IMR-90 (cell line): Measurements from ENCODE around the gene FRMD3. TPM values are rescaled to one million over a fixed set of nuclear protein-coding genes. Genes with fewer than 3 reads are reported as not detected.

ENCODE experiments used
- ATAC-seq: fragments of 200-7000 bp; cut with Tn5 transposase; 2 replicates; pipeline ENCODE4 v1.9.1; 2020; ENCODE audit warnings: low read depth, mild to moderate bottlenecking, moderate library complexity
- BruUV-seq: library from RNA; stranded (reverse); fragments of 400-500 nt; replicated peaks from 2 replicates; lab custom pipeline; 2021; lab: Mats Ljungman, UMichigan
- CTCF ChIA-PET: fragments of 300-600 bp; formaldehyde crosslinking; extraction: SDS; loops from one replicate; lab custom pipeline; 2021; ENCODE audit warnings: antibody characterized with exemption; lab: Yijun Ruan, JAX
- POLR2A ChIA-PET: fragments of 300-600 bp; sonication (Branson Sonifier 250); formaldehyde crosslinking; loops from one replicate; lab custom pipeline; 2022; ENCODE audit warnings: antibody characterized with exemption; ENCODE audit not compliant: unreplicated experiment; lab: Charles Lee
- DNase-seq: peaks from one replicate; pipeline ENCODE4 v3.0.0; 2013
- H2AFZ ChIP-seq: replicated peaks from 2 replicates; pipeline ENCODE3; 2013; ENCODE audit warnings: low read length, mild to moderate bottlenecking; ENCODE audit not compliant: poor library complexity
- H2AK5ac ChIP-seq: 2 replicates; pipeline ENCODE4 v1.6.1; 2013; ENCODE audit warnings: low read depth, low read length, inconsistent platforms
- H2AK9ac ChIP-seq: replicated peaks from 2 replicates; pipeline ENCODE3; 2013; ENCODE audit warnings: mild to moderate bottlenecking, low read depth, low read length, moderate library complexity; ENCODE audit not compliant: poor library complexity
- H2BK120ac ChIP-seq: 2 replicates; pipeline ENCODE4 v1.6.1; 2013; ENCODE audit warnings: low read depth, low read length, inconsistent platforms
- H2BK15ac ChIP-seq: 3 replicates; pipeline ENCODE4 v1.6.1; 2013; ENCODE audit warnings: low read depth, low read length, inconsistent platforms
- H2BK20ac ChIP-seq: 2 replicates; pipeline ENCODE4 v1.6.1; 2013; ENCODE audit warnings: low read depth, mild to moderate bottlenecking, inconsistent platforms, low read length, moderate library complexity
- H2BK5ac ChIP-seq: 2 replicates; pipeline ENCODE4 v1.6.1; 2013; ENCODE audit warnings: mild to moderate bottlenecking, low read depth, low read length, inconsistent platforms; ENCODE audit not compliant: poor library complexity, severe bottlenecking
- H3K14ac ChIP-seq: replicated peaks from 2 replicates; pipeline ENCODE4 v1.6.1; 2013; ENCODE audit warnings: low read depth, low read length, inconsistent platforms
- H3K18ac ChIP-seq: 2 replicates; pipeline ENCODE4 v1.6.1; 2013; ENCODE audit warnings: low read depth, low read length, control low read depth
- H3K23ac ChIP-seq: 2 replicates; pipeline ENCODE4 v1.6.1; 2013; ENCODE audit warnings: low read depth, low read length, inconsistent platforms
- H3K27ac ChIP-seq: 2 replicates; pipeline ENCODE4 v1.5.1; 2013; ENCODE audit warnings: mild to moderate bottlenecking, control low read depth, low read length; ENCODE audit not compliant: insufficient read depth
- H3K27me3 ChIP-seq: 2 replicates; pipeline ENCODE4 v1.6.1; 2013; ENCODE audit warnings: low read length; ENCODE audit not compliant: control insufficient read depth, insufficient read depth
- H3K36me3 ChIP-seq: 2 replicates; pipeline ENCODE4 v1.6.1; 2013; ENCODE audit warnings: low read length, mixed read lengths; ENCODE audit not compliant: control insufficient read depth, insufficient read depth
- H3K4ac ChIP-seq: 2 replicates; pipeline ENCODE4 v1.6.1; 2013; ENCODE audit warnings: low read depth, low read length, inconsistent platforms
- H3K4me1 ChIP-seq: 2 replicates; pipeline ENCODE4 v1.6.1; 2013; ENCODE audit warnings: low read length, mixed read lengths; ENCODE audit not compliant: control insufficient read depth, insufficient read depth
- H3K4me2 ChIP-seq: 2 replicates; pipeline ENCODE4 v1.6.1; 2013; ENCODE audit warnings: low read depth, mild to moderate bottlenecking, control low read depth, low read length, moderate library complexity
- H3K4me3 ChIP-seq: 2 replicates; pipeline ENCODE4 v1.5.1; 2013; ENCODE audit warnings: low read depth, mild to moderate bottlenecking, control low read depth, low read length, moderate library complexity; ENCODE audit not compliant: insufficient read depth
- H3K56ac ChIP-seq: 2 replicates; pipeline ENCODE4 v1.6.1; 2013; ENCODE audit warnings: low read length, inconsistent platforms; ENCODE audit not compliant: insufficient read depth; ENCODE audit errors: extremely low read depth
- H3K79me1 ChIP-seq, 2 experiments: 2 replicates each; pipeline ENCODE4 v1.6.1; 2013; ENCODE audit warnings: low read length in 2 of 2, inconsistent platforms in 1 of 2, low read depth in 1 of 2
- H3K9ac ChIP-seq: 2 replicates; pipeline ENCODE4 v1.6.1; 2013; ENCODE audit warnings: low read depth, low read length, control low read depth
- H3K9me1 ChIP-seq: 2 replicates; pipeline ENCODE4 v1.6.1; 2013; ENCODE audit warnings: low read length, inconsistent platforms; ENCODE audit not compliant: insufficient read depth
- H3K9me3 ChIP-seq: 2 replicates; pipeline ENCODE4 v1.6.1; 2013; ENCODE audit warnings: low read length; ENCODE audit not compliant: control insufficient read depth, insufficient read depth
- H4K20me1 ChIP-seq: 2 replicates; pipeline ENCODE4 v1.6.1; 2013; ENCODE audit warnings: low read length, inconsistent platforms; ENCODE audit not compliant: insufficient read depth
- H4K5ac ChIP-seq: 2 replicates; pipeline ENCODE4 v1.6.1; 2013; ENCODE audit warnings: mild to moderate bottlenecking, low read depth, low read length, control low read depth
- H4K8ac ChIP-seq, 2 experiments: 2 replicates each; pipeline ENCODE4 v1.6.1; 2013; ENCODE audit warnings: low read depth in 2 of 2, low read length in 2 of 2, control low read depth in 1 of 2, inconsistent platforms in 1 of 2
- H4K91ac ChIP-seq: 2 replicates; pipeline ENCODE4 v1.6.1; 2013; ENCODE audit warnings: low read depth, low read length, inconsistent platforms; ENCODE audit not compliant: insufficient read depth
- BHLHE40 ChIP-seq: fragments of 150-350 bp; IDR thresholded peaks from 2 replicates; pipeline ENCODE4 v1.6.1; 2016; ENCODE audit warnings: mild to moderate bottlenecking, low read depth, low read length
- CEBPB ChIP-seq: IDR thresholded peaks from 2 replicates; pipeline ENCODE4 v1.6.1; 2012; ENCODE audit warnings: low read depth, low read length, improper control_type of control experiment
- CHD1 ChIP-seq: IDR thresholded peaks from 2 replicates; pipeline ENCODE4 v1.6.1; 2012; ENCODE audit warnings: low read depth, low read length, improper control_type of control experiment
- FOS ChIP-seq: fragments of 150-350 bp; IDR thresholded peaks from 2 replicates; pipeline ENCODE4 v1.6.1; 2016; ENCODE audit warnings: low read depth, low read length
- MAFK ChIP-seq: IDR thresholded peaks from 2 replicates; pipeline ENCODE4 v1.6.1; 2012; ENCODE audit warnings: low read depth, low read length, improper control_type of control experiment
- MAZ ChIP-seq: IDR thresholded peaks from 2 replicates; pipeline ENCODE4 v1.6.1; 2012; ENCODE audit warnings: low read depth, mild to moderate bottlenecking, low read length, improper control_type of control experiment, moderate library complexity, borderline replicate concordance
- MXI1 ChIP-seq: IDR thresholded peaks from 2 replicates; pipeline ENCODE4 v1.6.1; 2012; ENCODE audit warnings: low read depth, mild to moderate bottlenecking, low read length, moderate library complexity, borderline replicate concordance
- NFE2L2 ChIP-seq: fragments of 150-350 bp; IDR thresholded peaks from 2 replicates; pipeline ENCODE4 v1.6.1; 2016; ENCODE audit warnings: low read depth, mild to moderate bottlenecking, low read length
- POLR2A ChIP-seq: IDR thresholded peaks from 2 replicates; pipeline ENCODE4 v1.6.1; 2012; ENCODE audit warnings: mild to moderate bottlenecking, low read depth, low read length
- RAD21 ChIP-seq: IDR thresholded peaks from 2 replicates; pipeline ENCODE4 v1.6.1; 2012; ENCODE audit warnings: low read length, improper control_type of control experiment
- RCOR1 ChIP-seq: IDR thresholded peaks from 2 replicates; pipeline ENCODE4 v1.6.1; 2012; ENCODE audit warnings: mild to moderate bottlenecking, low read length, improper control_type of control experiment; ENCODE audit not compliant: insufficient replicate concordance
- RFX5 ChIP-seq: IDR thresholded peaks from 2 replicates; pipeline ENCODE4 v1.8.0; 2012; ENCODE audit warnings: low read depth, mild to moderate bottlenecking, low read length, moderate library complexity
- SMC3 ChIP-seq: fragments of 150-350 bp; IDR thresholded peaks from 2 replicates; pipeline ENCODE4 v1.6.1; 2016; ENCODE audit warnings: low read depth, mild to moderate bottlenecking, antibody characterized with exemption, low read length, moderate library complexity
- WGBS, 2 experiments: methylation state at CpG; one replicate each; pipeline versions ENCODE4 v1.1.5 to v1.1.7; 2013; ENCODE audit warnings: missing lambda C conversion rate in 2 of 2; ENCODE audit not compliant: insufficient read length in 1 of 2; ENCODE audit errors: extremely low coverage in 2 of 2; 5-methylcytosine and 5-hydroxymethylcytosine counted together
- dilution Hi-C: fragments of 300-500 bp; cut with HindIII; formaldehyde crosslinking; loops from one replicate; pipeline ENCODE4 v1.14.3; 2018; ENCODE audit warnings: low sequenced_read_pairs; ENCODE audit not compliant: unreplicated experiment
- in situ Hi-C: fragments of 300-500 bp; cut with MboI; formaldehyde crosslinking; loops from 3 replicates; pipeline ENCODE4 v1.14.3; 2019; ENCODE audit warnings: low sequenced_read_pairs, inconsistent platforms, mixed read lengths
- intact Hi-C: fragments of 100-400 bp; cut with micrococcal nuclease; formaldehyde crosslinking; loops from 2 replicates; pipeline ENCODE4 v1.10.0; 2022
- polyA plus RNA-seq, 3 experiments: library from polyadenylated mRNA; depleted of rRNA; stranded (reverse); fragments of >200 nt; gene quantifications; 2 replicates each; pipeline ENCODE4 v1.2.3, GENCODE V29; 2012; ENCODE audit warnings: low replicate concordance in 1 of 3
- total RNA-seq: library from RNA; depleted of rRNA; stranded (reverse); fragments of >200 nt; gene quantifications from 2 replicates; pipeline ENCODE4 v1.2.3, GENCODE V29; 2012
- TF ChIP-seq, protein P1 (sequence below): fragments of 150-350 bp; IDR thresholded peaks from 2 replicates; pipeline ENCODE4 v1.6.1; 2017; ENCODE audit warnings: mild to moderate bottlenecking, antibody characterized with exemption, low read length, low read depth
- TF ChIP-seq, protein P2 (sequence below): fragments of 150-350 bp; IDR thresholded peaks from 2 replicates; pipeline ENCODE4 v1.6.1; 2016; ENCODE audit warnings: low read depth, mild to moderate bottlenecking, low read length, moderate library complexity, borderline replicate concordance
- TF ChIP-seq, protein P3 (sequence below): conservative IDR thresholded peaks from 2 replicates; pipeline ENCODE4 v1.5.1; 2012; ENCODE audit warnings: mild to moderate bottlenecking, low read depth, low read length, improper control_type of control experiment

Gene FRMD3
- total and polyA plus RNA-seq, 2 of the 4 experiments (the other 2 are of a cell fraction), result 0.02 to 0.18 TPM

- H3K18ac ChIP-seq, result no peak overlapping the region
- H4K20me1 ChIP-seq, result no peaks in the 10 kb centered on the region
- H3K4me3 ChIP-seq, result no peak overlapping the region
- no peak overlapping the region for H2AK9ac ChIP-seq
- dilution Hi-C loops (no loop called here), intact Hi-C loops (no loop called here), in situ Hi-C loops (no loop called here)
- H3K36me3 ChIP-seq, result no peaks in the 10 kb centered on the region
- 82% methylated on average over 2 of the region's 5 CpGs; no CpG with 5 or more reads in 1 of the 2 experiments for WGBS, 2 experiments
- TF ChIP-seq RCOR1, result no peak
- no peak for TF ChIP-seq BHLHE40
- TF ChIP-seq FOS, result no peak
- TF ChIP-seq, protein P1, sequence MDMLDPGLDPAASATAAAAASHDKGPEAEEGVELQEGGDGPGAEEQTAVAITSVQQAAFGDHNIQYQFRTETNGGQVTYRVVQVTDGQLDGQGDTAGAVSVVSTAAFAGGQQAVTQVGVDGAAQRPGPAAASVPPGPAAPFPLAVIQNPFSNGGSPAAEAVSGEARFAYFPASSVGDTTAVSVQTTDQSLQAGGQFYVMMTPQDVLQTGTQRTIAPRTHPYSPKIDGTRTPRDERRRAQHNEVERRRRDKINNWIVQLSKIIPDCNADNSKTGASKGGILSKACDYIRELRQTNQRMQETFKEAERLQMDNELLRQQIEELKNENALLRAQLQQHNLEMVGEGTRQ, result no peak
- no peak for TF ChIP-seq RAD21
- no peak for TF ChIP-seq NFE2L2
- no peak for TF ChIP-seq SMC3
- TF ChIP-seq MAFK, result no peak
- TF ChIP-seq, protein P2, sequence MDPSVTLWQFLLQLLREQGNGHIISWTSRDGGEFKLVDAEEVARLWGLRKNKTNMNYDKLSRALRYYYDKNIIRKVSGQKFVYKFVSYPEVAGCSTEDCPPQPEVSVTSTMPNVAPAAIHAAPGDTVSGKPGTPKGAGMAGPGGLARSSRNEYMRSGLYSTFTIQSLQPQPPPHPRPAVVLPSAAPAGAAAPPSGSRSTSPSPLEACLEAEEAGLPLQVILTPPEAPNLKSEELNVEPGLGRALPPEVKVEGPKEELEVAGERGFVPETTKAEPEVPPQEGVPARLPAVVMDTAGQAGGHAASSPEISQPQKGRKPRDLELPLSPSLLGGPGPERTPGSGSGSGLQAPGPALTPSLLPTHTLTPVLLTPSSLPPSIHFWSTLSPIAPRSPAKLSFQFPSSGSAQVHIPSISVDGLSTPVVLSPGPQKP, result no peak
- TF ChIP-seq POLR2A, result no peak
- no peak for TF ChIP-seq RFX5
- TF ChIP-seq CHD1, result no peak
- TF ChIP-seq MXI1, result no peak
- TF ChIP-seq, protein P3, sequence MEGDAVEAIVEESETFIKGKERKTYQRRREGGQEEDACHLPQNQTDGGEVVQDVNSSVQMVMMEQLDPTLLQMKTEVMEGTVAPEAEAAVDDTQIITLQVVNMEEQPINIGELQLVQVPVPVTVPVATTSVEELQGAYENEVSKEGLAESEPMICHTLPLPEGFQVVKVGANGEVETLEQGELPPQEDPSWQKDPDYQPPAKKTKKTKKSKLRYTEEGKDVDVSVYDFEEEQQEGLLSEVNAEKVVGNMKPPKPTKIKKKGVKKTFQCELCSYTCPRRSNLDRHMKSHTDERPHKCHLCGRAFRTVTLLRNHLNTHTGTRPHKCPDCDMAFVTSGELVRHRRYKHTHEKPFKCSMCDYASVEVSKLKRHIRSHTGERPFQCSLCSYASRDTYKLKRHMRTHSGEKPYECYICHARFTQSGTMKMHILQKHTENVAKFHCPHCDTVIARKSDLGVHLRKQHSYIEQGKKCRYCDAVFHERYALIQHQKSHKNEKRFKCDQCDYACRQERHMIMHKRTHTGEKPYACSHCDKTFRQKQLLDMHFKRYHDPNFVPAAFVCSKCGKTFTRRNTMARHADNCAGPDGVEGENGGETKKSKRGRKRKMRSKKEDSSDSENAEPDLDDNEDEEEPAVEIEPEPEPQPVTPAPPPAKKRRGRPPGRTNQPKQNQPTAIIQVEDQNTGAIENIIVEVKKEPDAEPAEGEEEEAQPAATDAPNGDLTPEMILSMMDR, result no peak
- TF ChIP-seq CEBPB, result no peak
- no peak for TF ChIP-seq MAZ
- H3K56ac ChIP-seq, result no peak overlapping the region
- no peak overlapping the region for H3K14ac ChIP-seq
- no peak overlapping the region for H4K8ac ChIP-seq
- ATAC-seq (no peak), DNase-seq (no peak)
- no peak overlapping the region for H4K5ac ChIP-seq
- H3K4me1 ChIP-seq, result no peaks in the 10 kb centered on the region
- no peak overlapping the region for H3K4me2 ChIP-seq
- no peak overlapping the region for H2BK5ac ChIP-seq
- no peaks in the 10 kb centered on the region for H3K79me1 ChIP-seq
- H2BK20ac ChIP-seq, result no peak overlapping the region
- CTCF ChIA-PET, result interaction anchor here (0.6 kb wide), 1 partner anchor 1693 kb away, joined by 3 read pairs; no protein-coding TSS in a partner anchor
- POLR2A ChIA-PET, result no interaction called here
- no peak overlapping the region for H3K27ac ChIP-seq
- no TSS peak for BruUV-seq
- no peak overlapping the region for H3K4ac ChIP-seq
- no peak overlapping the region for H4K91ac ChIP-seq
- no peaks in the 10 kb centered on the region for H3K9me3 ChIP-seq
- no peak overlapping the region for H2AK5ac ChIP-seq
- H2BK15ac ChIP-seq, result no peak overlapping the region
- no peak overlapping the region for H2AFZ ChIP-seq
- no peaks in the 10 kb centered on the region for H3K9me1 ChIP-seq
- H3K9ac ChIP-seq, result no peak overlapping the region
- no peak overlapping the region for H2BK120ac ChIP-seq
- H3K27me3 ChIP-seq, result no peaks in the 10 kb centered on the region
- H3K23ac ChIP-seq, result no peak overlapping the region
Measured at GRCh38 chr9:83448626-83449025, 89.6 kb downstream of the FRMD3 start.
